ENCODE results near the gene DMRTB1.

The DMRTB1 gene

GRCh38 chr1:53465023-53465957 is 6.1 kb downstream of the DMRTB1 start:
- DNase-seq, result no peak

- DNase-seq, result no peak
Observed at GRCh38 chr1:53467391-53467790, 8.2 kb downstream of the DMRTB1 start.

DNA sequence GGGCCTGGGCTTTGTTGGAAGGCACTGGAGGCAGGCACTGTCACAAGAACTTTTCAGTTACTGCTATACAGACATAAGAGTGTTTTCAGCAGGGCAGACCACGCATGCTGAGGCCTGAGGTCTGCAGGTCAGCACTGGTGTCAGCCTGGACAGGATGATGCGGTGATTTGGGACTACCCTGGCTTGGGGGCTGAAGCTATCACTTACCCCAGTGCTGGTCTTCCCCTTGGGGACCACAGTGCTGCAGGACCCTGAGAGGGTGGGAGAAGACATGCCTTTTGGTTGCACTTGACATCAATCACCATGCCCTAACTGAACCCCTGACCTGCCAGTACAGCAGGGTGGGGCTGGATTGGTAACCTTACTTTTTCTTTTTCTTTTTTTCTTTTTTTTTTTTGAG is 9.2 kb downstream of the DMRTB1 start:
- DNase-seq, result no peak

DNA sequence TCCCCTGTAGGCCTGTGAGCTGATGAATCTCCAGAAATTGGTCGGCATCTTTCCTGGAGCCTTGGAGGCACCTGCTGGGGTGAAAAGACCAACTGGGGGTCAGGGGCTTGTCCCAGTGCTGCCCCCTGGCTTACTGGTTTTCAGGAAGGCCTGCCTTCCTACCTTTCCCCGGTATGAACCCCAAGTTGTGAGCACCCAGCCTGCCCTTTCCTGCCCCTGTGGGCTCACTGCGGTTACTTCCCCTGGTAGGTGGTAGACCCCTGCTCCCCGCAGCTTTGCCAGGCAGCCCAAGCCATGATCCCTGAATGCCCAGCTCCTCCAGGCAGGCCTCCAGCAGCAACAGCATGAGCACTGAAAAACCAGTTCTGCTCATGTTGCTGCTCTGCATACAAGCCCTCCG is 10.2 kb downstream of the DMRTB1 start:
- DNase-seq, result no peak

- peak; percentile 70 for DNase-seq
Observed at GRCh38 chr1:53470155-53470554, 11.0 kb downstream of the DMRTB1 start.

DNA sequence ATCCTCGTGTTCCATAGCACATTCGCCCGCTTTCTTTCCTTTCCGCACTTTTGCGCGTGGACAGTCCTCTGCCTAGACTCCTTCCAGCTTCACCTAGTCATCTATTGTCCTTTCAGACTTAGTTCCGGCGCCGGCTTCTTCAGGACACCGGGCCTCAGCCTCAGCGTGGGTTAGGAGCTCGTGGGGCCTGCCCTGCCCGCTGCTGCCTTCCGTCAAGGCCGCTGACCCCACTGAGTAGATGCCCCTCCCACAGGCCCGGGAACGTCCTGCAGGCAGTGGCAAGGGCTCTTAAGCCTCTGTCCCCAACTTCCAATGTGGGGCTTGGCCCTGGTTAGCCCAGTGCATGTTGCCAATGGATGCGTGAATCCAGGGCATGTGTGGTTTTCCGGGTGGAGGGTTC is 11.4 kb downstream of the DMRTB1 start:
- DNase-seq, result no peak

GRCh38 chr1:53471000-53471399 is 11.8 kb downstream of the DMRTB1 start:
- no peak for DNase-seq

- DNase-seq, result no peak
Observed at GRCh38 chr1:53473463-53473862, 14.3 kb downstream of the DMRTB1 start.

GRCh38 chr1:53475664-53476063 is 16.5 kb downstream of the DMRTB1 start:
- DNase-seq, result no peak

- DNase-seq, result no peak
Observed at GRCh38 chr1:53476579-53476978, 17.4 kb downstream of the DMRTB1 start.

DNA sequence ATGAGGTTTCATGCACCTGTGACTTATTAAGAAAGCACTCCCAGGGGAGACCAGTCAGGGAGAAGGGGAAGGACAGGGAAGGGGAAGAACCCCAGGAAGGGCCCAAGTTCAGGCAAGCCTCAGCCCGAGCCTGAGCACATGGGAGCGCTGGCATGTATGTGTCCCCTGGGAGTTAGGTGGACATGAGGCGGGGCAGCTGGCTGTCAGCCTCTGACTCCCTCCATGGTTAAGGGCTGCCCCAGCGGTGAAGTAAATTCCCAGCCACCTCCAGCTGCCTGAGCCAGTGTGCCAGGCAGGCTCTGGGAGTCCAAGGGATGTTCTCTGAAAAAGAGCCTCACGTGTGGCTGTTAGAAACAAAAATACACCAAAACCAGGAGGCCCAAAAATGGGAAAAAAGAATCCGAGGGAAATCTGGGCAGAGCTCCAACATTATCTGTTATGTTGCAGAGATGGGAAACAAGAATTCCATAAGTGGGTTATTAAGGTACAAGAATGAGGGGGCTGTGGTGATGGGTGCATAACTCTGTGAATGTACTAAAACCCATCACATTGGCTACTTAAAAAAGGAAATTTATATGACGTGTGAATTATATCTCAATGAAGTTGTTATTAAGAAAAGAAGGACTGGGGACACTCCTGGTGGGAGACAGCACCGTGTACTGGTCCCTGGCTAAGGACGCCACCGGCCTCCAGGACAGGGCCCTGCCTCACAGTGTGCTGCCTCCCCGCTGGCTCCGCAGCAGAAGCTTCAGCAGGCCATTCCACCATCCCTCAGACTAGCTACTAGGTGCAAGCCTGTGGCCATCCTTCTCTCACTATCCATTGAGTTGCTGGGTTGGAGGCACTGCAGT is 18.7 kb downstream of the DMRTB1 start:
- DNase-seq, result no peak

- DNase-seq, result no peak
Observed at GRCh38 chr1:53478502-53478818, 19.3 kb downstream of the DMRTB1 start.

GRCh38 chr1:53480678-53481077 is 21.5 kb downstream of the DMRTB1 start:
- no peak for DNase-seq

- DNase-seq, result no peak
Observed at GRCh38 chr1:53481456-53481855, 22.3 kb downstream of the DMRTB1 start.

- DNase-seq, result no peak
Observed at GRCh38 chr1:53482441-53483153, 23.4 kb downstream of the DMRTB1 start.

GRCh38 chr1:53483170-53483569 is 24.0 kb downstream of the DMRTB1 start:
- no peak for DNase-seq

DNA sequence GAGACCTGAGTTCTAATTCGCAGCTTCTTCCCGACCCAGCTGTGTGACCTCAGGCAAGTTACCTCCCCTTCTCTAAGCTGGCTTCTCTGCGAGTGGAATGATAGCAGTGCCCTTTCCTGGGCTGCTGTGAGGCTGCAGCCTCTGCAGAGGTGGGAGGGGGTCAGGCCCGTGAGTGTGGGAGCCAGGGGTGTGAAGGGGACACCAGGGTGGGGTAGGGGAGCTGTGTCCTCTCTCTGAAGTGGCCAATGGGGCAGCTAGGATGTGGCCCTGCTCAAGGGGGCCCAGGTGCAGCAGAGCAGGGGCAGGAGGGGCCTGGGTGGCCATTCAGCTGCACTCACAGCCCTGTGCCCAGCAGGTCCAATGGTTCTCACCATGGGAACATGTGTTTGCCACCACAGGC is 24.5 kb downstream of the DMRTB1 start:
- no peak for DNase-seq

- DNase-seq, result no peak
Observed at GRCh38 chr1:53484705-53485477, 25.7 kb downstream of the DMRTB1 start.

- DNase-seq, result peak; percentile 87
Observed at GRCh38 chr1:53485478-53486394, 26.5 kb downstream of the DMRTB1 start.

- no peak for DNase-seq
Observed at GRCh38 chr1:53486395-53487026, 27.3 kb downstream of the DMRTB1 start.

- no peak for DNase-seq
Observed at GRCh38 chr1:53490351-53490750, 31.2 kb downstream of the DMRTB1 start.
